CD4-positive, alpha-beta T cell treated with Interleukin-6 for 4 hours (primary cell): ENCODE measurements around the gene NLK.
"Not testable (repeated sequence)": the region's sequence is repeated elsewhere in the genome, so short reads cannot be mapped to it uniquely, and the experiment has no call there.

ENCODE experiments used
- DNase-seq: peaks from one replicate; pipeline ENCODE4 v3.0.0-alpha.2; 2020; ENCODE audit warnings: mixed read lengths

NLK gene

DNA sequence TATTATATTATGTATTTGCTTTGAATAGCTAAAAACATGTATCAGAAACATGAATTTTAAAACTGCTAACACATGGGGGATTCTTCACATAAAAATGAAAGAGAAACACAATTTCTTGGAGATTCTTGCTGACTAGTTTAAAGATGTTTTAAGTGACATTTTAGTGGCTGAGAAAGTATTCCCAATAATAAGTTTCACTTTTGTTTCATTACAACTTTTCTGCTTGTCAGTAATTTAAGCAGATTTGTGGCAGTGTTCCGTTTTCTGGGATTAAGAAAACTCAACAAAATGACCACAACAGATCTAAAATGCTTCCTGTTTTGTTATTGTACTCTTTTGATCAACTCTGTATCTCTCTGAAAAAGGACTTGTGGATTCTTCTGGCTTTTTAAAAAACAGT, 75.9 kb downstream of the NLK start:
- DNase-seq, result no peak

GRCh38 chr17:28119046-28119445, 76.6 kb downstream of the NLK start:
- no peak for DNase-seq

GRCh38 chr17:28119560-28119959, 77.1 kb downstream of the NLK start:
- no peak for DNase-seq

GRCh38 chr17:28120766-28121165, 78.3 kb downstream of the NLK start:
- DNase-seq, result no peak

DNA sequence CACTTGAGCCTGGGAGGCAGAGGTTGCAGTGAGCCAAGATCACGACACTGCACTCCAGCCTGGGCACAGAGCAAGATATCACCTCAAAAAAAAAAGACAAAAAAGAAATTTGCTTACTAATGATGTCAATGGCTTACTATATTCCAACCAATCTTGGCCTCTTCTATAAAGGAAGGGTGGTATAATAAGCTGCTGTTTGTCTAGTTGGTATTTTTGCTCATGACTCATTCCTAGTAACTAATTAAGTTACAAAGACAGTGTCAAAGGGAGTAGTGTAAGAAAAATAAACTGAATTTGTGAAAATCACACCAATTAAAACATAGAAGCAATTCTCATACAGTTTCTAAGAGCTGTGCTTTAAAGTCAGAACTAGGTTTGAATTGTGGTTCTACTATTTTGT, 82.5 kb downstream of the NLK start:
- DNase-seq, result no peak

DNA sequence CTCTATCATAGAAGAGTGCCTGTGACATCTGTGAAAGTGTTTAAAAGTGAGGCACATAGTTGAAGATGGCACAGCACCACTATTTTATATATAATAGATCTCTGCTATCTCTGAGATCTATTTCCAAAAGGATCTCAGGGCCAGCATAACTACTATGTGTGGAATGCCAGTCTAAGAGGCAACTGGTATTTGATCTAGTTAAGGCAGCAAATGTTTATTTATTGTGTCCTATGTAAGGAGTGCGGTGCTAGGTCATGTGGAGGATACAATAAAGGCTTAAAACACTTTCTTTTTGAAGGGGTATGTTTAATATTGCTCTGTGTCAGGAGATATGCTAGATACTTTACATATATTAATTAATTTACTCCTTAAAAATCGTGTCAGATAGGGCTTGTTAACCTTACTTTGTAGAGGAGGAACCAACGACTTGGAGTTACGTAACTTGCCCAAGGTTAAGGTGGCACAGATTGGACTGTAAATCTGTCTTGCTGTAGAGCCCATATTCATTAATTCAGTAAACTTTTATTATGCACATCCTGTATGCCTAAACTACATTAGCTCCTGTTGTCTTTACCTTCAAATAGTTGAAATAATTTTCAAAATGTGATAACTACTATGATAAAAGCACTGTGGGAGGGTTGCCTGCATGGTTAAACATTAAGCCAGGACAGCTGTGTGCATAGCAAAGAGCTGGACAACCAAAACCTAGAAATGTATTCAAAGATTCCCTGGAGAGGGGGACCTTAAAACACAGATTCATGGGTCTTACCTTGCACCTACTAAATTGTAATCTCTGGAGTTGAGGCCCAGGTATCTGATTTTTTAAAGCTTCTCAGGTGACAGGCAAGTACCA, 83.3 kb downstream of the NLK start:
- no peak for DNase-seq

DNA sequence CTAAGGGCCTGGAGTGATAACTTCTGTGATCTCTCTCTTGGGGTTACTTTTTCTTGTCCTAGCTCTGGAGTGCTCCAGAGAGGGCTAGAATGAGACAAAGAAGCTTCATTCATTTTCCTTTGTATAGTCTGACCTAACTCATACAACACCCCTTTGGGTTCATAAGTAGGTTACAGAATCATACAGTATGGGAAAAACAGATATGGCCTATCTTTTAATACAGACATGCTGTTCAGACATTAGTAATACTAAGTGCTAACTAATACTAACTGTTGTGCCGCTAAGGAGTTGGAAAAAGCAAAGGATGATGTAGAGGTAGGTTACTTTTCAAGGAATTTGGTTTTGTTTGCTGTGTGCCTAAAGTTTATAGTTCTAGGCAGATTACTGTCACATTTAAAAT, 84.7 kb downstream of the NLK start:
- no peak for DNase-seq

DNA sequence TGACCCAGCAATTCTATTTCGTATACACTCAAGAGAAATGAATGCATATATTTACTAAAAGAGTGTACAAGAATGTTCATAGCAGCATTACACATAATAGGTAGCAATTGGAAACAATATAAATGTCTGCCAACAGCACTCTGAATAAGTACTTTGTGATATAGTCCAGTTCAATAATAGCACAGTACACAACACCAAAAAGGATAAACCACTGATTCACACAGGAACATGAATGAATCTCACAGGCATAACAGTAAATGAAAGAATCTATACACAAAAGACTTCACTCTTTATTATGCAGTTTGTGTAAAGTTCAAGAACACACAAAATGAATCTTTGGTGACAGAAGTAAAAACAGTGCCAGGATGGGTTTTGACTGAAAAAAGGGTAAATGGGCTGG, 86.3 kb downstream of the NLK start:
- no peak for DNase-seq

- DNase-seq, result no peak
Measured at GRCh38 chr17:28130472-28130871, 88.0 kb downstream of the NLK start.

DNA sequence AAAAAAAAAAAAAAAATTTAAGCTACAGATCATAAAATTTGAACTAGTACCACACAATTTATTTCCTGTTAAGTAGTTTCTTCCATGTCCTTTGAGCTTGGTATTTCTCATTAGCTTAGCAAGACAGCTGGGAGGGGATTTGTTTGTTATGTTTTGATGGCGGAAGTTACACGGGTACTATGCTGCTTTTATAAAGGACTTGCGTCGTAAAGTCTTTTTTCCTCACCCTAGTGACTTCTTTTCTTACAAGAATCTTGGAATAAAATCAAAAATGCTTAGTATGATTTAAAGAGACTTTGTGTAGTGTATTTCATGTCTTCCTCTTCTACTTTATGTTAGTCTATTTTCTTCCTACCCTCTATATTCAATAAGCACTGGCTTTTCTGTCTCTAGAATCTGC, 89.1 kb downstream of the NLK start:
- no peak for DNase-seq

GRCh38 chr17:28133562-28133970, 91.1 kb downstream of the NLK start:
- DNase-seq, result no peak

DNA sequence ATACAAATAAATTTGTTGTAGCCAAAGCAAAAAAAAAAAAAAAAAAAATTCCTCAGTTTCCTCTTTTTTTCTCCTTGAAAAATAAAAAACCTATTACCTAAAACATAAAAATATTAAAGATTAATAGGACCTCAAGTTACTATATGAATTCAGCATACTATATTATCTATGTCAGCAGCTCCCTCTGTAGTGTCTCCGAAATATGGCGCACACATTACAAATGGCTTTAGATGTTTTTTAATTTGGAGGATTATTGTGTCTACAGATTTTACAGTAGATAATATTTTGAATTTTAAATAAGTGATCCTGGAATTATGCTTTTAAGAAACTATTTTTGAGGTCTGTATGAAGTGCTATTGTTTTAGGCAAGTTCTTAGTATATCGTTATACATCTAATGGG, 94.4 kb downstream of the NLK start:
- no peak for DNase-seq

GRCh38 chr17:28139822-28140221, 97.3 kb downstream of the NLK start:
- DNase-seq, result no peak

DNA sequence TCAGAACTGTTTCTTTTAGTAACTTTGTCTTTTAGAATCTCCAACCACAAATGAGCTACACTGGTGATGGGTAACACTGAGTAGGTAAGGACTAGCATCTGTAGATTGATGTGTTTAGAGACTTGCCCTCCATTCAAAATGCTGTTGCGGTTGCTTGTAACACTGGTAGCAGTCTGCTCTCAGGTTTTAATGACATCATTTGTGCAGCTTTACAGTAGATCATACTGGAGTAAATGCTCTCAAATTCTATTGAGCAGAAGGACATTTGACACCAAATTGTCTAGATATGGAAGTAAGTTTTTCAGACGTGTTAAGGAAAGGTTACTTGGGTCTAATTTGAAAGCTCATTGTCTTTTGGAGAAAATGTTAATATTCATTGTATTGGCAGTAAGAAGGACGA, 98.8 kb downstream of the NLK start:
- no peak for DNase-seq

DNA sequence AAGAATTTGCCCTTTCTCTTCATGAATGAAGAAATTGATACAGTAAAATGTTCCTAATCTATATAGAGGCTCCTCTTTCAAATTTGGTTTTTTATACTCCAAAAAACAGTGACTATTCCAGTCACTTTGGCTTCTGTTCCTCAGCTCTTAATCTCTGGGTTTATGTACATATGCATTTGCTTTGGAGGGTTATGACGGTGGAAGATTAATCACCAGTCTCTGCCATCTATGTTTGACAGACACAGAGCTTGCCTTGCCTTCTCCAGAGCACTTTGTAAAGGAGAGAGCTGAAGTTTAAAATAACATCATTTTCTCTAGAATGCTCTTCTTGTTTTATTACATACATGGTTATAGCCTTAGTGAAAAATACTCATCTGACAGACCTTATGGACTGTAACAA, 99.3 kb downstream of the NLK start:
- DNase-seq, result no peak

DNA sequence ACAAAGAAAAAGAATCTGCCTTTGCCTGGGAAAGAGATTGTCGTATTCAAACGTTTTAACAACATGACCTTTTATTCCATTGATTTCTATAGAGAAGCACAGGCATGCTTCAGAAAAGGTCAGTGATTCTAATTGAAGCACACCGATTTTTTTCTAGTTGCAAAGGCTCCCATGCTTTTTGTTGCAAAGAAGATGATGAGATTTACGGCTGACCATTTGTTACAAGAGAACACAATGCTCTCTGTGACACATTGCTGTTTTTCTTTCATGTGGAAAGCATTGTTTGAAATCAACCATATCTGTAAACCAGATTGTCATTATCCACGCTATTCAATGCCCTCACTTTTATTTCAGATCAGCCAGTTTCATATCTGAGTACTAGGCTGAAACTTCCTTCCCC, 99.8 kb downstream of the NLK start:
- DNase-seq, result no peak

DNA sequence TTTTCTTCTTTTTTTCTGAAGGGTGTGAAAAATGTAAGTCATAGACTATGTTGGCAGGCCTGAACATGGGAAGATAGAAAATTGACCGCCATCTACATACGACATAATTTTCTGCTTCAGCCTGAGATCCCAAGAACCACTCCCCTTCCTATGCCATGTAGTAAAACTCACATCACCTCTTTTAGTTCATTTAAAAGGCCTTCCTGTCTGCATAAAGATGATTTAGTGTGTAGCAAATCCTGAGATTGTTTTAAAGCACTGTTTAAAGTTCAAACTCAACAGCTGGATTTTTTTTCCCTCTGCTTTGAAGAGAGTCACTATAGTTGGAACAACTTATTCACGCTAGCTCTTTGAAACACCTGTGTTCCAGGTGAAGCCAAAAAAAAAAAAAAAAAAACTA, 101.5 kb downstream of the NLK start:
- DNase-seq, result no peak

- DNase-seq, result no peak
Measured at GRCh38 chr17:28145348-28145747, 102.9 kb downstream of the NLK start.

DNA sequence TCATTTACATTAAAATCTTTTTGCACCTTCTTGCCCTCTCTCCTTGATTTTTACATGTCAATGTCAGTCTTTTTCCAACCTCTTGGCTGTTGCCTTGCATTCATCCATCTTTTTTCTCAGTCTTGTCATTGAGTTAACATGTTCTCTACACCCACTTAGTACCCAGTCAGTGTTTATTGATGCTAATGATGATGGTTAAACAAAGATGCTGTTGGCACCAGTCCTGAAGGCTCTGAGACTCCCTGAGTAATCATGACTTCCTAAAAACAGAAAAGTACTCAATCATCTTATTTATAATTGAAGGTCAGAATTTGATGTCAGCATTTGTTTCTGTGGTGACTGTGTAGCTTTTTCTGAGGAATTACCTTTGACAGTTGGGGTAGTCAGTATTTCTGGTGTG, 104.5 kb downstream of the NLK start:
- no peak for DNase-seq

GRCh38 chr17:28151001-28151400, 108.5 kb downstream of the NLK start:
- DNase-seq, result no peak

DNA sequence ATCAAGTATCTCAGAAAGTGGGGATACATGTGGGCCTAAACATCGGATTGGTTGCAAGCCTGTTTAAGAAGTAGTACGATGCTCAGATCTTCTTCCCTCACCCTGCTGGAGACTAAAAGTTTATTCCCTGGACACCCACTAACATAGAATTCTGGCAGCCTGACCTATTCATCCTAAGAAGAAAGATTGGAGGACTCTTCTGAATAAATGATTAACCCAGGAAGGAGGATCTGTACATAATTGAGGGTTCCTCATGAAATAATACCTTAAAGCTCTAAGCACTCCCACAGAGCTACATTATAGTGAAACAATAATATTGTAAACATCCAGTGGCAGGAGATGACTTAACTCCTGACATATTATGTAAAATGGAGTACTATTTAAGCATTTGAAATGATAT, 111.7 kb downstream of the NLK start:
- no peak for DNase-seq

DNA sequence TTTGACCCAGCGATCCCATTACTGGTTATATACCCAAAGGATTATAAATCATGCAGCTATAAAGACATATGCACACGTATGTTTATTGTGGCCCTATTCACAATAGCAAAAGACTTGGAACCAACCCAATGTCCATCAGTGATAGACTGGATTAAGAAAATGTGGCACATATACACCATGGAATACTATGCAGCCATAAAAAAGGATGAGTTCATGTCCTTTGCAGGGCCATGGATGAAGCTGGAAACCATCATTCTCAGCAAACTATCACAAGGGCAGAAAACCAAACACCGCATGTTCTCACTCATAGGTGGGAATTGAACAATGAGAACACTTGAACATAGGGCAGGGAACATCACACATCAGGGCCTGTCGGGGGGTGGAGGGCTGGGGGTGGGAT, 112.9 kb downstream of the NLK start:
- DNase-seq, result not testable (repeated sequence)

DNA sequence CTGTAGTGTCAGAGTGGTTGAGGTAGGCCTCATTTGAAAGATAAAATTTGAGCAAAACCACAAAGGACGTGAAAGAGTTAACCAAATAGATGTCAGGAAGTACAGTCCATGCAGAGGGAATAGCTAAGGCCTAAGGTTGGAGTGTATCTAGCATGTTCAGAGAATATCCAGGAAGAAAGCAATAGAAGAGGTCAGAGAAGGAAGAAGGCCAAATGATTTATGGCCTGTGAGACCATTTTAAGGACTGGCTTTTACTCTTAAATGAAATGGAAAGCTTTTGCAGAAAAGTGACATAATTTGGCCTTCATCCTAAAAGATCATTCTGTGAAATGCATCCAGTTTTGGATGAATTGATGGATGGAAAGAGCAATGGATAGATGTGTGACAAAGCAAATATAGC, 116.5 kb downstream of the NLK start:
- no peak for DNase-seq

DNA sequence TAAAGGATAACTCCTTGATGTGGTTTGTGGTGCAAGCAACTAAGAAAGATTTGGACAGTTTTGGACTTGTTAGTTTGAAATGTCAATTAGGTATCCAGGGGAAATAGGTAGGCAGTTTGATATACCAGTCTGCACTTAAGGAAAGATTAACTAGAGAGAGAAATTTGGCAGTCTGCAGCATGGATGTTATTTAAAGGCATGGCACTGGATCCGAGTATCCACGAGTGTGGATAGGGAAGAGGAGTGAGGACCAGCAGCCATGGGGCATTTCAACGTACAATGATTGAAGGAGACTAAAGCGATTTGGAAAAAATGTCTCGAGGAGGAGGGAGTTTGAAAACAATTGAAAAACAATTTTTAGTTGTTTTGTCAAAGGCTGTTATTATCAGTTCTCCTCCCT, 117.4 kb downstream of the NLK start:
- DNase-seq, result no peak

GRCh38 chr17:28160610-28161009, 118.1 kb downstream of the NLK start:
- no peak for DNase-seq
